Measurements from ENCODE around the gene CFAP100.

DNA sequence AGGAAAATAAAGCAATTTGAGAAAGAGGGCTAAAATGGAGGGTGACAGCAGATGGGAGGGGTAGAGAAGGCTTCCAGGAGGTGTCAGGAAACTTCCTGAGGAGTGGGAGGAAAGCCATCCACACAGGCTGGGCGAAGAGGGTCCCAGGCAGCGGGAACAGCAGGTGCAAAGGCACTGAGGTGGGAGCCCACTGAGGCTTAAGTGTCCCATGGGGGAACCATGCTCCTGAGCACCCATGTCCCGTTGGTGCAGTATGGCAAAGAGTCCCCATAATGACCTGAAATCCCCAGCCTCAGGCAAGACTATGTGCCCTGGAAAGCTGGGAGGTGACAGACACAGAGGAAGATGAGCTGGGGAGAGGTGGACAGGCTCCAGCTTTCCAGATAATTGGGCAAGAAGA, 30.0 kb downstream of the CFAP100 start:
- TF ChIP-seq, protein P1, sequence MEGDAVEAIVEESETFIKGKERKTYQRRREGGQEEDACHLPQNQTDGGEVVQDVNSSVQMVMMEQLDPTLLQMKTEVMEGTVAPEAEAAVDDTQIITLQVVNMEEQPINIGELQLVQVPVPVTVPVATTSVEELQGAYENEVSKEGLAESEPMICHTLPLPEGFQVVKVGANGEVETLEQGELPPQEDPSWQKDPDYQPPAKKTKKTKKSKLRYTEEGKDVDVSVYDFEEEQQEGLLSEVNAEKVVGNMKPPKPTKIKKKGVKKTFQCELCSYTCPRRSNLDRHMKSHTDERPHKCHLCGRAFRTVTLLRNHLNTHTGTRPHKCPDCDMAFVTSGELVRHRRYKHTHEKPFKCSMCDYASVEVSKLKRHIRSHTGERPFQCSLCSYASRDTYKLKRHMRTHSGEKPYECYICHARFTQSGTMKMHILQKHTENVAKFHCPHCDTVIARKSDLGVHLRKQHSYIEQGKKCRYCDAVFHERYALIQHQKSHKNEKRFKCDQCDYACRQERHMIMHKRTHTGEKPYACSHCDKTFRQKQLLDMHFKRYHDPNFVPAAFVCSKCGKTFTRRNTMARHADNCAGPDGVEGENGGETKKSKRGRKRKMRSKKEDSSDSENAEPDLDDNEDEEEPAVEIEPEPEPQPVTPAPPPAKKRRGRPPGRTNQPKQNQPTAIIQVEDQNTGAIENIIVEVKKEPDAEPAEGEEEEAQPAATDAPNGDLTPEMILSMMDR (conservative IDR thresholded peaks at IDR 0.05; ENCODE audit: low read depth, low read length) = no peak
- TF ChIP-seq BHLHE40 (IDR thresholded peaks at IDR 0.05; ENCODE audit: low read depth, low read length) = no peak
